ENCODE results near the gene NAP1L1.

Gene NAP1L1

DNA sequence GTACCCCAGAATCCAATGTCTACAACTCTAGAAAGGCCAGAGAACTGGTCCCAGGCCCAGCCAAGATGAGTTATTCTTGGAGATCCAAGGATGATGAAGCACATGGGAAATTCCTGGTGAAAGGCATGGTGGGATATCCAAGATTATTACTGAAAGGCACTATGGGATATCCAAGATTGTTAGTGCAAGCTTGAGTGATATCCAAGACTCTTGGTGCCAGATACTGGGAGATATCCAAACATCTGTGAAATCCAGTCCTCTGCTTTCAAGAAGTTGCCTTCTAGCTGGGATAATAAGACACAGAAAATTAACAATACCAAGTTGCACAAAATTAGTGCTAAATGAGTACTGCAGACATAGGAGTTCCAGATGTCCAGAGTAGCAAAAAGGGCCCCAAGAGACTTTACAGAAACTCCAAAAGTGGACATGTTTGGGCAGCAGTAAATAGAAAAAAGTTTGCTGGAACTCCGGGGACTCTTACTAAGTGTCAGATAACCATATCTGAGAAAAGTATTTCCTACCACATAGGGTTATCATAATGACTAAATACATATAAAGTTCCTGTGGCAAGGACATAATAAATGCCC, 87.5 kb downstream of the NAP1L1 start:
- Histone ChIP-seq H3K79me2 (ENCODE audit: insufficient read depth, low read depth) (no peaks in the 10 kb centered on the region), H3K27me3 (ENCODE audit: insufficient read depth, low read depth) (no peaks in the 10 kb centered on the region), H3K4me3 (IDR thresholded peaks at IDR 0.05; ENCODE audit: insufficient read depth, low read depth, low read length) (no peak overlapping the region), H3K27ac (no peak overlapping the region), H2AFZ (ENCODE audit: low read depth) (no peak overlapping the region), H4K20me1 (ENCODE audit: insufficient read depth) (no peaks in the 10 kb centered on the region), H3K4me1 (ENCODE audit: low read depth, poor library complexity, severe bottlenecking) (no peaks in the 10 kb centered on the region), H3K36me3 (ENCODE audit: insufficient read depth) (no peaks in the 10 kb centered on the region), H3K4me2 (no peak overlapping the region), H3K9ac (no peak overlapping the region)
- TF ChIP-seq, protein P1, sequence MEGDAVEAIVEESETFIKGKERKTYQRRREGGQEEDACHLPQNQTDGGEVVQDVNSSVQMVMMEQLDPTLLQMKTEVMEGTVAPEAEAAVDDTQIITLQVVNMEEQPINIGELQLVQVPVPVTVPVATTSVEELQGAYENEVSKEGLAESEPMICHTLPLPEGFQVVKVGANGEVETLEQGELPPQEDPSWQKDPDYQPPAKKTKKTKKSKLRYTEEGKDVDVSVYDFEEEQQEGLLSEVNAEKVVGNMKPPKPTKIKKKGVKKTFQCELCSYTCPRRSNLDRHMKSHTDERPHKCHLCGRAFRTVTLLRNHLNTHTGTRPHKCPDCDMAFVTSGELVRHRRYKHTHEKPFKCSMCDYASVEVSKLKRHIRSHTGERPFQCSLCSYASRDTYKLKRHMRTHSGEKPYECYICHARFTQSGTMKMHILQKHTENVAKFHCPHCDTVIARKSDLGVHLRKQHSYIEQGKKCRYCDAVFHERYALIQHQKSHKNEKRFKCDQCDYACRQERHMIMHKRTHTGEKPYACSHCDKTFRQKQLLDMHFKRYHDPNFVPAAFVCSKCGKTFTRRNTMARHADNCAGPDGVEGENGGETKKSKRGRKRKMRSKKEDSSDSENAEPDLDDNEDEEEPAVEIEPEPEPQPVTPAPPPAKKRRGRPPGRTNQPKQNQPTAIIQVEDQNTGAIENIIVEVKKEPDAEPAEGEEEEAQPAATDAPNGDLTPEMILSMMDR (conservative IDR thresholded peaks at IDR 0.05; ENCODE audit: low read depth, low read length): no peak

DNA sequence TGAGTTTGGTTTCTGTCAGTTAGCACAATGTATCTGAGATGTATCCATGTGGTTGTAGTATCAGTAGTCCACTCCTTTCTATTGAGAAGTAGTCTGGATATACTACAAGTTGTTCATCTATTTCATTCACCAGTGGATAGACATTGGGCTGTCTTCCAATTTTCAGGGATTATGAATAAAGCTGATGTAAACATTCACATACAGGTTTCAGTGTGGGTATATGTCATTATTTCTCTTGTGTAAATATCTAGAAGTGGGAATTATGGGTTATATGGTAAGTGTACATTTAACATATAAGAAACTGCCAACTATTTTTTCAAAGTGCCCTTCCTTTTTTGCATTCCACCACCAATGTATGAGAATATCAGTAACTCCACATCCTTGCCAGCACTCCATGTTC, 88.8 kb downstream of the NAP1L1 start:
- Histone ChIP-seq H3K36me3 (ENCODE audit: insufficient read depth) (no peaks in the 10 kb centered on the region), H3K9ac (no peak overlapping the region), H4K20me1 (ENCODE audit: insufficient read depth) (no peaks in the 10 kb centered on the region), H2AFZ (ENCODE audit: low read depth) (no peak overlapping the region), H3K4me3 (IDR thresholded peaks at IDR 0.05; ENCODE audit: insufficient read depth, low read depth, low read length) (no peak overlapping the region), H3K4me2 (no peak overlapping the region), H3K79me2 (ENCODE audit: insufficient read depth, low read depth) (no peaks in the 10 kb centered on the region), H3K27ac (no peak overlapping the region), H3K27me3 (ENCODE audit: insufficient read depth, low read depth) (no peaks in the 10 kb centered on the region), H3K4me1 (ENCODE audit: low read depth, poor library complexity, severe bottlenecking) (no peaks in the 10 kb centered on the region)
- TF ChIP-seq, protein P1 (conservative IDR thresholded peaks at IDR 0.05; ENCODE audit: low read depth, low read length): no peak

DNA sequence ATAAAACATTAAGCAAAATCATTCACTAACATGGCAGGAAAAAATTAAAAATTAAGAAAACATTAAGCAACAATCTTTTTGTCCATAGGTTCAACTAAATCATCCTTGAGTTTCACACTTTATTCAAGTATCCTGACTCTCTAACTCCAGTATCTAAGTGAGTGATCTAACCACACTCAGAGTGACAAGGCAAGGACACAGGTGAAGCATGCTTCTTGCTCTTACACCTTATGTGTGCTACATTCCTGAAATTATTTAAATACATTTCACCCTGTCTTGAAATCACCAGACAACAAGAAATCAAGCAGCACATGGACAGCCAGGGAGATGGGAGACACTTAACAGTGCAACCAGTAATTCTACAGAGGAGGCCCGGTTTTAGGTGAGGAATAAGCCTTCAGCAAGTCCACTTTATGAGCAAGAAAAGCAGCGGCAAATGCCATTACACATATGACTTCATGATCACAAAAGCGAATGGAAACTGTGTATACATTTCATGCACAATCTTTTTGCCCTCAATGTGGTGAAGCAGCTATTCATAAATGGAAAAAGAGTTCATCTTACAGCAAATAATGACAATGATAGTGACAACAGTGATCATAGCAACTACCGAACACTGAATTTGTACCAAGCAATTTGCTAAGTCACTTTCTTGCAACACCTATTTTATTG, 90.3 kb downstream of the NAP1L1 start:
- H3K27me3 ChIP-seq (ENCODE audit: insufficient read depth, low read depth): no peaks in the 10 kb centered on the region
- H3K27ac ChIP-seq: no peak overlapping the region
- TF ChIP-seq, protein P1 (conservative IDR thresholded peaks at IDR 0.05; ENCODE audit: low read depth, low read length): no peak
- no peak overlapping the region for H3K4me3 ChIP-seq (IDR thresholded peaks at IDR 0.05; ENCODE audit: insufficient read depth, low read depth, low read length)
- H4K20me1 ChIP-seq (ENCODE audit: insufficient read depth): no peaks in the 10 kb centered on the region
- no peak overlapping the region for H3K9ac ChIP-seq
- H3K4me2 ChIP-seq: no peak overlapping the region
- H3K79me2 ChIP-seq (ENCODE audit: insufficient read depth, low read depth): no peaks in the 10 kb centered on the region
- H3K4me1 ChIP-seq (ENCODE audit: low read depth, poor library complexity, severe bottlenecking): no peaks in the 10 kb centered on the region
- H3K36me3 ChIP-seq (ENCODE audit: insufficient read depth): no peaks in the 10 kb centered on the region
- H2AFZ ChIP-seq (ENCODE audit: low read depth): no peak overlapping the region

DNA sequence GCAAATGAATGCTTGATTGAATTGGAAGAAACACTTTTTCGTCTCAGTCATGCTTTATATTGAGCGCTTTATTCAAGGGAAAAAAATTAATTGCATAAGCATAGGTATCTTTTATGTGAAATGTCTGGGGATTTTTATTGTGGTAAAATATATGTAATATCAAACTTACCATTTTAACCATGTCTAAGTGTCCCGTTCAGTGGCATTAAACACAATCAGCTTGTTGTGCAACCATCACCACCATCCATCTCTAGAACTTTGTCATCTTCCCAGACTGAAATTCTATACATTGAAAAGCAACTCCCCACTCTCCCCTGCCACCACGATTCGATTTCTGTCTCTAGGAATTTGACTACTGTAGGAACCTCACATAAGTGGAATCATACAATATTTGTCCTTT, 92.7 kb downstream of the NAP1L1 start:
- TF ChIP-seq, protein P1 (conservative IDR thresholded peaks at IDR 0.05; ENCODE audit: low read depth, low read length): no peak
- no peak overlapping the region for H3K4me2 ChIP-seq
- H4K20me1 ChIP-seq (ENCODE audit: insufficient read depth): no peaks in the 10 kb centered on the region
- H3K27me3 ChIP-seq (ENCODE audit: insufficient read depth, low read depth): no peaks in the 10 kb centered on the region
- H3K4me1 ChIP-seq (ENCODE audit: low read depth, poor library complexity, severe bottlenecking): peaks cover 1% of the 10 kb centered on the region
- no peak overlapping the region for H2AFZ ChIP-seq (ENCODE audit: low read depth)
- H3K79me2 ChIP-seq (ENCODE audit: insufficient read depth, low read depth): no peaks in the 10 kb centered on the region
- no peak overlapping the region for H3K9ac ChIP-seq
- no peak overlapping the region for H3K27ac ChIP-seq
- no peak overlapping the region for H3K4me3 ChIP-seq (IDR thresholded peaks at IDR 0.05; ENCODE audit: insufficient read depth, low read depth, low read length)
- no peaks in the 10 kb centered on the region for H3K36me3 ChIP-seq (ENCODE audit: insufficient read depth)

All from KMS-11 (cell line).